Measurements from ENCODE around the gene POU2F1.
A peak's percentile ranks its signal among the peaks of the same experiment; 100 is the strongest.

POU2F1 gene

DNA sequence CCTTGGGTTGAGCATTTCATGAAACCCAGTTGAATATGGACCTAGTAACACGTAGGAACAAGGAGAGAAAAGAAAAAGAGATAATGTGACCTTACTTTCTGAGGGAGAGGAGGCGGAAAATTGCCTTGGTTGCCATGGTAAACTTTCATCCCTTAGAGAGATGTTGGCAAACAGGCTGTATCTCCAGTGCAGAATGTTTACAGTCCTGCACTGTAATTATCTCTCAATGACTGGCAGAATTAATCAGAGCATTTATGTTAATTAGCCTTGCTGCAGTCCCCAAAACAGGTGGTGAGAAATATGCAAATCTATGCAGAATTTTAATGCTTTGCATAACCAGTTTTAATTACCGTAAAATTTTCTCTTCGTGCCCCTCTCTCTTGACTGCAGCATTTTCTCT lies 150.3 kb downstream of the POU2F1 start:
- peak; percentile 75 for DNase-seq

DNA sequence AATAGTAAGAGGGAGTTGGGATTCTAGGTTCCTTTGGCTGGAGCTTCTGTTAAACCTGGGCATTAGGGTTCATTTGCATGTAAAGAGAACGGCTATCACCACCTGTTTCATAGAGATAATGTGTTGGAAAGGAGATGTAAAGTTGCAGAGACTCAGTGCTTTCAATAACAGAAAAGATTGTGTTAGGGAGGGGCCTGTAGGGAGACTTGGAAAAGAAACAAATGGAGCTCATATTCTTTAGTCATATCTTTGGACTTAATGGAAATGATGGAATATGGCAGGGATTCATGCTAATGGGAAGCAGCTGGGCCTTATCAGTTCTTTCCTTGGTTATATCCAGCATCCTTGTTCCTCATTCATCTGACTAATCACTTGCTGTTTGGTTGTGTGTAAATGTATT lies 152.7 kb downstream of the POU2F1 start:
- DNase-seq: peak; percentile 58

DNA sequence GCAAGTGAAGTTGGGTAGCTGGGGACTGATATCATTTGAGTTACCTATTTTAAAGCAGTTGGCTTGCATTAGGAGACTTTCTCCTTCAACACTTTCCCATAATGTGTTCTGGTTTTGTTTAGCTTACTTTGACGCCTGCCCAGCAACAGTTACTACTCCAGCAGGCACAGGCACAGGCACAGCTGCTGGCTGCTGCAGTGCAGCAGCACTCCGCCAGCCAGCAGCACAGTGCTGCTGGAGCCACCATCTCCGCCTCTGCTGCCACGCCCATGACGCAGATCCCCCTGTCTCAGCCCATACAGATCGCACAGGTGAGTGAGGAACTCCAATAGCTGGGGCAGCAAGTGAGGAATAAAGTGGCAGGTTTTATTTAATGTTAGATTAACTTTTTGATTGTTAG lies 153.3 kb downstream of the POU2F1 start:
- no peak for DNase-seq

DNA sequence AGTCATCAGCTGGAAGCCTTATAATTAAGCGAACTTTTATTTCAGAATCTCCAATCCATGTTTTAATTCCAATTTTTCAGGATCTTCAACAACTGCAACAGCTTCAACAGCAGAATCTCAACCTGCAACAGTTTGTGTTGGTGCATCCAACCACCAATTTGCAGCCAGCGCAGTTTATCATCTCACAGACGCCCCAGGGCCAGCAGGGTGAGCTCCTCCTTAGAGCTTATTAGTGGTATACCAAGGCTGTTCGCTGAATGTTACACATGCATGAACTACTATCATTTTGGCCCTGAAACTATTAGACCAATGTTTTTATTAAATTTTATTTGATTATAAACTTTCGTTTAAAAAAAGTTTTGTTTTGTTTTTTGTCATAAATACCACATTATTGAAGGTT lies 155.3 kb downstream of the POU2F1 start:
- no peak for DNase-seq

DNA sequence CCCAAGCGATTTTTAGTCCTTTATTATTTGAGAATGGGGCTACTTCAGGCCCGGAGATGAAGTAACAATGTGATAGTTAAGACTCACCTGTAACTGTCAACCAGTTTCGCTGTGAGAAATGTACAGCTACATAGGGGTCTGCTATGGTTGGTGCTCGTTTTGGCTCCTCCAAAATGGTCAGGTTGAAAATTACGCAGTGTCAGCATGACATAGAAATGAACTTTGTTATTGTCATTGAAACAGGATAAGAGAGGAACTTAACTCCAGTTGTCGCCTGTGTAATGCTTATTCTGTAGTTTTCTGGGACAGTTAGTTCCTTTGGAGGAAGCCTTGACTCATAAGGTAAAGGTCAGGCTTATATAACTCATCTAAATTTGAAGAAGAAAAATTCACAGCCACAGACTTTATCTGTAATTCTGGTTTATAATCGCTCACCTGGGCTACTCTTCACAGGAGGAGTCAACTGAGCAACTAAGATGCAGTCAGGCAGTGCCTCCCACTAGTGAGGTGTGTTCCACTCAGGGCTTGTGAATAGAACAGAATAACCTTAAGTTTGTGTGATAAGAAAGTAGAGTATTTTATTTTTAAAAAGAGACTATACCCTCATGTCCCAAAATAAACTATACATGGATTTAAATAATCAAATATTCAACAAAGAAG lies 166.7 kb downstream of the POU2F1 start:
- no peak for DNase-seq

DNA sequence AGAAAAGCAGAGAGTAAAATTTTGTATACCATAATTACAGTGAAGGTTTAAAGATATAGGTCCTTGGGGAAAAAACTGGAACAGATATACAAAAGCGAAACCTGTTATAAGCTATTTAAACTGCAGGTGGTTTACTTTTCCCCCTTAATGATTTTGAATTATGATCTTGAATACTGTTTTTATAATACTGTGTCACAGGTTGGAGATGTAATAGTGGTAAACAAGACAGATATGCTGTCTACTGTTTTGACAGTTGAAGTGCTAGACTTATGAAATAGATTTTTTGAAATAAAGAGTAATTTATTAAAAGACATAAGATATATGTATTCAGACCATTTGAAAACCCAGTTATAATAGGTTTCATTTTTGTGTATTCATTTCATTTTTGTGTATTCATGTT lies 168.3 kb downstream of the POU2F1 start:
- DNase-seq: no peak

DNA sequence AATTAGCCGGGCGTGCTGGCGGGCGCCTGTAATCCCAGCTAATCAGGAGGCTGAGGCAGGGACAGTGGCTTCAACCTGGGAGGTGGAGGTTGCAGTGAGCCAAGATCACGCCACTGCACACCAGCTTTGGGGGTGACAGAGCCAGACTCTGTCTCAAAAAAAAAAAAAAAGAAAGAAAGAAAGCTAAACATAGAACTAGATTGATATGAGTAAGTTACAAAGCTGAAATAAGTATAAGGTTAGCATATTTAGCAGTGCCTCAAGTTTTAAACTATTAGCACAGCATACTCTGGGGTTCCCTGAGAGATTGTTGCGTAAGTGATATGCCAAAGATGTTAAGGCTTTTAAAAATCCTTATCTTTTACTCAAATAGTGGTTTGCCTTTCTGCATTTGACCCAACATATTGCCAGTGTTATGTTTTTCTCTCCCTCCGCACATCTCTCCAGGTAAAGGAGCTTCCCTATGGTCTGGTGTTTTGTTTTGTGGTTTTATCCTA lies 171.6 kb downstream of the POU2F1 start:
- DNase-seq: no peak

DNA sequence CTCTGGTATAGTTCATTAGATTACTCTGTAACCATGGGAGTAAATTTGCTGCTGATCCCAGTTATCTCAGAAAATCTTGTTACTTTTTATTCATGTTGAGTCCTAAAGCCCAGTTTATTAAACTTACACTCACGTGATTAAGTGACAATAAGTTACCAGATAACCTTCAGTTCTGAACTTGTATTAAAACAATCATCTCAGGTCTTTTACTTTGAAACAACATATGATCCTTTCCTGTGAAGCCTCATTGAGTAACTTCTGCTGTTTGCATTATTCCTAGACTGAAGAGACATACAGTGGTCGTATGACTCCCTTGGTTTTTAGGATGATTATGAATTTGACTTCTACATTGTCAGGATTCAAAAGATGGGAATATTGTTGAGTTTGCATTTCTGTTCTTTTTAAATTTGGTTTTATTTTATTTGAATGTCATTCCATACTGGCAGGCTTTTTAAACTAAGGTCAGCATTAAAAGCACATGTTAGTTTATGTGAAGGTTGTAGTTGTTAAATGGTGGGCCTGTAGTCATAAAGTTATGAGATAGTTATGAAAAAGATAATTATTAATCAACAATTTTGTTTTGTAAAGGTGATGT lies 179.8 kb downstream of the POU2F1 start:
- DNase-seq: no peak

DNA sequence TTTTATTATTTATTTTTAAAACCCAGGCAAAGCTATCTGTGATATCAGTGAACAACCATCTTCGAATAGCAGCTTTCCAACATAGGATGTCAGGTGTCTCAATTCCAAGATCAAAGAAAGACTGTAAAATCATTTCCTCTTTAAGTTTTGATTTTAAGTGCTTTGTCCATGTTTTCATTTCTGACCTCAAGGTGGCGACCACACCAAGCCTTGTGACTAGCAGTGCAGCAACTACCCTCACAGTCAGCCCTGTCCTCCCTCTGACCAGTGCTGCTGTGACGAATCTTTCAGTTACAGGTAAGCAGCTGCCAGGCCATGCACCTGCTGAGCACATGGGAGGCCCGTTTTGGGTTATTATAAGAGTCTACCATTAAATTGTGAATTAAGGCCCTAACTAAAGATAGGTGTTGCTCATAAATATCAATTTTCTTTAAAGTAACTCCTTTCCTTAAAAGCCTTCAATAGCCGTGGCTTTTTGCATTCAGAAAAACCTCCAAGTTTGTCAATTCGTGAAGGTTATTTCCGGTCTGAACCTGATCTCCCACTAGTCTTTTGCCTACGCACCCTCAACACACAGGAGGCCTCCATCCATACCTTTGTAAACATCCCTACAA lies 180.7 kb downstream of the POU2F1 start:
- peak; percentile 59 for DNase-seq

DNA sequence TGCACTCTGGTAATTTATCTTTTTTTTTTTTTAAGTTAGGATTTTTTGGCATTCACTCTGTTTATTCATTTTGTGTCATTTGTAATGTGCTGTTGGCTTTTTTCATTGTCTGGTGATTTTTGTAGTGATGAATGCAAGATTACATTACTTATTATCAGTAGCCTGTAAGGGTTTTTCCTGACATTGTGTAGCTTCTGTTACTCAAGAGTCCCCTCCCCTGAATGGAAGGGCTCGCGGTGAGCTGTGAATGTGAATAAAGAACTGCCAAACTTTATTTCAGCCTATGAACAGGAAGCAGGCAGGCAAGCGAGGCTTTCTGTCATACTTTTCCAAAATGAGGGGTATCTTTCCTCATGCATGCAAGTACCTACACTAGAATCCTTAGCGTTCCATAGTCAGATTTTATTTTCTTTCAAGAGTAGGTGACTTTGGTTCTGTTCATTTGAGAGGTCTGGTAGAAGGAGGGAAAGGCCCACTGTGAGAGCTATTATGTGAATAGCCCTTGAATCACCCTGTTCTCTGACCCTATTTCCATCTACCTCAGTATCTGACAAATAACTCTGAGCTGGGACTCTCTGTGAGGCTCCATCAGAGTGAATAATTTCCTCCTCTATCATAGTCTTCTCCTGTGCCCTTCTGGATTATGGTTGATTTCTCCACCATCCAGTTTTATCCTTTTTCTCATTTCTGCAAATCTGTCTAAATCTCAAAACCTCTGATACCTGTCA lies 183.6 kb downstream of the POU2F1 start:
- DNase-seq: no peak

DNA sequence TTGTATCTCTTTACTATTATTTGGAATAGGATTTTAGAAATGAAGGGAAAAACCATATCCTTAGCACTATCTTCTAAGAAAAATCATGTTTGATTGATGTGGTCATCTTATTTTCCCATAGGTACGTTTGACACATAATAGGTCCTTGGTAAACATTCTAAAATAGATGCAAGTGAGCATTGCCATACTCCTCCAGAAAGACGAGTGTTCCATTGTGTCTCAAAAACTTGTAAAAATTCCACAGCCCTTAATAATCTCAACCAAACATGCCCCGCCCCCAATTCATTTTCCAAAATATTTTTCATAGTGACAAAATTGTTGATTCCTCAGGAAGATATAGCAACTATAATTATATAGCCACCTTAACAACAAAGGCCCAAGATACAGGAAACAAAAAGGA lies 184.2 kb downstream of the POU2F1 start:
- no peak for DNase-seq

DNA sequence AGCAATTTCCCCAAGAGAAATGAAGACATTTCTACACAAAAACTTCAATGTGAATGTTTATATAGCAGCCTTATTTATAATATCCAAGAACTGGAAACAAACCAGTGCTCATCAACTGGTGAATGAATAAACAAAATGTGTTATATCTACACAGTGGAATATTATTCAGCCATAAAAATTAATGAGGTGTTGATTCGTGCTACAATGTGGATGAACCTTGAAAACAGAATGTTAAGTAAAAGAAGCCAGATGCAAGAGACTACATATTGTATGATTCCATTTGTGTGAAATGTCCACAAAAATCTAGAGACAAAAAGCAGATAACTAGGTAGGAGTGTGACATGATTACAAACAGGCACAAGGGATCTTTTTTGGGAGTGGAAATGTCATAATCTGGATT lies 187.7 kb downstream of the POU2F1 start:
- no peak for DNase-seq

DNA sequence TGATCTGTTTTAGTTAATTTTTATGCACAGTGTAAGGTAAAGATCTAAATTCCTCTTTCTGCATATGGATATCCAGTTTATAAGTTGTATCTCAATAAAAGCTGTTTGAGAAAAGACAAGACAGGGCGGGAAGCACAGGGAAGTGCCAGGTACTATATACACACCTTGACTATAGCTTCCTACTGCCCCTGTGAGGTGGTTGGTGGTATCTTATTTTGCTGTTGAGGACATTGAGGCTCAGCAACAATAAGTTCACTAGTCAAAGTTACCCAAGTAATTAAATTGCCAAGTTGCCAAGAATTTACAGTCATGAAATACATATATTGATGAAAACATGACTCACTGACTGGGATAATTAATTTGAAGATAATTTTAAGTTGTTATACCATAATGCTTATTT lies 188.5 kb downstream of the POU2F1 start:
- peak; percentile 25 for DNase-seq

DNA sequence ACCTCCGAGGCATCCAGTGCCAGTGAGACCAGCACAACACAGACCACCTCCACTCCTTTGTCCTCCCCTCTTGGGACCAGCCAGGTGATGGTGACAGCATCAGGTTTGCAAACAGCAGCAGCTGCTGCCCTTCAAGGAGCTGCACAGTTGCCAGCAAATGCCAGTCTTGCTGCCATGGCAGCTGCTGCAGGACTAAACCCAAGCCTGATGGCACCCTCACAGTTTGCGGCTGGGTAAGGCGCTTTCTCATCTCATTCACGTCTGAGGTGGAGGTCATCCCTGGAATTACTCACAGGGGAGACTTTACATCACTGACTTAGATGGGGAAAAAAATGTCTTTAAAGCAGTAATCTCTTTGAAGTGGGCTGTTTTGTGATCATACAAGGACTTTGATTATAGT lies 191.4 kb downstream of the POU2F1 start:
- DNase-seq: no peak

DNA sequence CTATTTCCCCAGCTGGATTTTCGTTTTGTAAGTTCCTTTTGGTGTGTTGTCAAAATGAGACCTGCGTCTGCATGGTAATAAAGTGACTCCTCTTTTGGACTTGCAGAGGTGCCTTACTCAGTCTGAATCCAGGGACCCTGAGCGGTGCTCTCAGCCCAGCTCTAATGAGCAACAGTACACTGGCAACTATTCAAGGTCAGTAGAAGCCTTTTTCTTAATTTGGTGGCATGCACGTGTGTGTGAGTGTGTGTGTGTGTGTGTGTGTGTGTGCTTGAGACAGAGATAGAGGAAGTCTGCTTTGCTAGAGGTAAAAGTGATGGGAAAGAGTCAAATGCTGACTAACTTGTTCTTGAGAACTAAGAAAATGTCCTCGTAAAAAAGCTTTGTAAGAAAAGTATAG lies 192.2 kb downstream of the POU2F1 start:
- no peak for DNase-seq

DNA sequence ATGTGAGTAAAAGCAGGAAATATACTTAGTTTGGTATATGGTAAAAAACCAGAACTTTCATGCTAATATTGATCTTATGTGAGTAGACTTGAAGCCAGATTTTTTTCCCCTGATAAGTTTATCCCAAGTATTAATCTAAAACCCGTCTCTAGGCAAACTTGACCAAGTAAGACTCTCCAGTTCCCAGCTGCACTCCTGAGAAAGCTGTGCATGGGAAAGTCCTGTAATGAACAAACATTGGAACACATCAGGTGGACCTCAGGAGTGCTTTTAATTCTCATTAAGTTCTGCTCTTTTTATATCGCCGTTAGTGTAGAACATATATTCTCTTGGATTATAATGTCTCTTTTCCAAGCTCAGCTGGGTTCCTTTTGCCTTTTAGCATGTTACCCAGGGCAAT lies 192.6 kb downstream of the POU2F1 start:
- no peak for DNase-seq

DNA sequence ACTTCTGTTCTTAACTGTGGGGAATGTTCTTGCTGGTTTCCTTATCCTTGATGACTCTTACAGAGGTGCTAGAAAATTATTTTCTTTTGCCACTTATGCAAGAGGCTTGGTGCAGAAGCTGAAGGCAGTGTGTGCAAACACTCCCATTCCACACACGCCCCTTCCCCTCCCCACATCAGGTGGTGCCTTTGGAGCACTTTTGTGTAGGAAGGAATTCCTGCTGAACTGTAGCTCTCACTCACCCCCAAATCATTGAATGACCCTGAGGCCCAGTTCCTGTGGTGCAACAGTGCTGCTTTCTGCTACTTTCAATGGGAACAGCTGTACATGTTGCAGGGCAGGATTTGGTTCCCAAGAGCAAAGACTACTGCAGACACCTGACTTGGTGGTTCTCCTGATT lies 195.8 kb downstream of the POU2F1 start:
- no peak for DNase-seq

DNA sequence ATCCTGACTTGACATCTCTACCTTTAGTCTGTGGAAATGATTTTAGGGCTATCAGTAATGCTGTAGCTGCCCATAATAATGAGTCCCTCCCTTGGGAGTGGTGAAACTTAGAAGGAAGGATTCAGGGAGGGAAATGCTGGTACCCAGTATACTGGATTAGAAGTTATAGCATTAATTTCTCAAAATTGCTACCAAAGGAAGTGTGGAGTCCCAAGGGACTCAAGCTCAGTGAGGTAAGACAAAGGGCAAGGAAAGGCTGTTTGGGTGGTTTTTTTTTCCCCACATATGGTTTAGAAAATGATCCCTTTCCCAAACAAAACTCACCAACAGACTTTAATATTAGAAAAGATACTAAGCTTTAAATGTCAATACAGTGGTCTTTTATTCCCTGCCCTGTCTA lies 197.7 kb downstream of the POU2F1 start:
- DNase-seq: no peak

DNA sequence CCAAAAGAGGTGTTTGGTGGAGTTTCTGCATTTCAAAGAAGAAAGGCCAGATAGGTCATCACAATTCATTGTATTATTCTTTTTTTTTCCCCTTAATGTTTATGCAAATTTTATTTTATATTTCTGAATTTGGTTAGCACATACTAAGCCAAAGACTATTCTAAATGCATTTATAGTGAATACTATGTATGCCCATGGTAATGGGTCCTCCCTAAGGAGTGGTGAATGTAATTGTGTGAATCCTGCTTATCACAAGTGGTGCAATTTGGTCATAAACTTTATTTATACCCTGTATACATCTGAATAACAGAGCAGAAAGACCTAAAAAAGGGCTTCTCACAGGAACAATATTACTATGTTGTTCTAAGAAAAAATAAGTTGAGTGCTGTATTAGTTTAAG lies 198.6 kb downstream of the POU2F1 start:
- no peak for DNase-seq

DNA sequence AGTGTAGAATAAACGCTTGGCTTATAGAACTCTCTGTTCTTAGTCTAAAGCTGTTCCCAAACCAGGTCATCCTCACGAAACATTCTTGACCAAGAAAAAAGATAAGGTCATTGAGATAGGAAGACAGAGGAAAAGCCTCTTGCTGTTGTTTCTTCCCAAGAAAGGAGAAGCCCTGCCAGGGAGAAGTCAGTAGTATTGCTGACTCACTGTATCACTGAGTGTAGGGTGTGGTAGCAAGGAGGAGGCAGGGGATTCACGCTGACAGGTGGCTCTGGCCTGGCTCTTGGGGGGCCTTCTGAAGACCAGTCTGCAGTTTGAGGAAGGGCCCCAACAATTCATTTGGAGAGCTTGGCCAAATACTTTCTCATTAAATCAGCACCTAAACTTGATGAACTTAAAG lies 199.8 kb downstream of the POU2F1 start:
- DNase-seq: no peak

DNA sequence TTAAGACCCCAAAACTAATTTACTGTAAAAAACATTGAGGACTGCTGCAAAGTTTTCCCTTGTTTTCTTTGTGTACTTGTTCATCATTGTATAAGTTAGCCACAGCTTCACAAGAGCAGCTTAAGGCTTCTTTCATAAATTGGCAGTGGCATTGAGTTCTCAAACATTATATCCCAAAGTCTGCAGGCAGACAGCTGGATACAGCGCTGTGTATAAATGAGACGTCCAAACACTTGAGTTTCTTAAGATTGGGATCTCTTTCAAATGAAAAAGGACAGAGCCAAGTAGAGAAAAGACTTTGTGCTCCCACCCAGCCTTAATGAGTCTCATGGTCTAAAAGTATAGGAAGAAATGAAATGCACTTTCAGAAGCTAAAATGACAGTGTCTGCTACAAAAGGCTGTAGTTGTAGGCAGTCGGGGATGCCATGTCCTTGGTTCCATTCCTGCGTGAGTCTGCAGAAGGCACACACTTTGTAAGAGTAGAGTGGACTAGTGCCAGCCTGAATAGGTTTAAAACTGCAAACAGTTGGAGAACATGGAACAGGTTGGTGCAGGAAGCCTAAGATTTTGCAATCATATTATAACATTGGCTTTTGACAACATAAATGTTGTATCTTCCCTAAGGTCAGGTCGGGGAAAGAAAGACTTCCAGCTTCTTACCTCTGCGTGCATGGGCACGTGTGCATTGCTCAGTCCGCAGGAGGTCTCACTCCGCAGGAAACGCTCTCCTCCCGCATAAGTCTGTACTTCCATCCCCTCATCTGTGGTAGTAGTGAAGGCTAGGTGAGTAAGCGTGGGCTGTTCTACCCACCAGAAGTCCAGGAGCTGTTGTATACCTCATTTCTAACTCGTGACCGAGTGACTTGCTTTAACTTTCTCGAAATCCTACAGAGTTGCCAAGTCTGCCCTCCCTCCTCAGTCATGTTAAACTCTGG lies 203.3 kb downstream of the POU2F1 start:
- no peak for DNase-seq

DNA sequence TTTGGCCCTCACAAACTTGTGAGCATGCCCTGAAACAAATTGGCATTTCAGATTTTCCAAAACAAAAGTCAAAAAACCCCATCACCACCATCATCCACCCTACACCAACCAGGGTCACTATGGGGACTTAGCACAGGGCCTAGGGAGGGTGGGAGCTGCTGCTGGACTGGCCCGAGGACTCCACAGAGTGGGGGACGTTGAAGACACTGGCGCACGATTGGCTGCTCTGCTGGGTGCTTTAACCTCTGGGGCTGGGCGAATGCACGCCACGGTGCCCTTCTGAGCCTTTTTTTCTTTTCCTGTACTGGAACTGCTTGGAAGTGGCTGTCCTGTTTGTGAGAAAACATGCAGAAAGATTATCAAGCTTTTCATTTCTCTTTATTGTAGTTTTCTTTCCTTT lies 204.8 kb downstream of the POU2F1 start:
- no peak for DNase-seq

DNA sequence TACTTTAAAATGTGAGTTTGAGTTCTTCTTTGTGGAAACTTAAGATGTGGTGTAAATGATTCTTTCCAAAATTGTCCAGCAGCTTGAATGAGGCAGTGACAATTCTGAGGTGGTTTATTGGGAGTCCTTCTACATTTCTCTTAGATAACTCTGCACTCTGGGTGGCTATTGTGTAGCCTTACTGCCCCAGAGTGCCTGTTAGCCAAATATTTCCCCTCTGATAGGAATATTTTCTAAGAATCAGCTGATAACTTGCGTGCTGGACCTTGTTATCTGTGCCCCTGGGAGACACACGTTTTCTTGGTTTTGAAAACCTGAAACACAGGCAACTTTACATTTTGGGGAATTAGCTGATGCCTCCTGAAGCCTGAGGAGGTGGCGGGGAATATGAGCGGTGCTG lies 206.0 kb downstream of the POU2F1 start:
- DNase-seq: no peak

All from NCI-H526 treated with DMSO at 0.1 percent for 48 hours (cell line).